SK-N-SH (cell line): ENCODE data around the gene AK4. TPM values are rescaled to one million over a fixed set of nuclear protein-coding genes. Genes with fewer than 3 reads are reported as not detected.

Source experiments
- CTCF ChIA-PET: fragments of 300-600, 350-600 bp; formaldehyde crosslinking; extraction: SDS; loops from one replicate; lab custom pipeline; 2021; lab: Yijun Ruan, JAX
- POLR2A ChIA-PET: fragments of 350-600 bp; sonication (Branson Sonifier 250); formaldehyde crosslinking; extraction: SDS; loops from one replicate; lab custom pipeline; 2020; ENCODE audit warnings: antibody characterized with exemption, inconsistent platforms; lab: Yijun Ruan, JAX
- DNase-seq: peaks from one replicate; pipeline ENCODE4 v3.0.0; 2012
- H2AFZ ChIP-seq: fragments of 200-600 bp; sonication (generic); 2 replicates; pipeline ENCODE4 v1.8.1; 2016; ENCODE audit warnings: antibody characterized with exemption, mild to moderate bottlenecking, low read depth
- H3F3A ChIP-seq: fragments of 200-600 bp; sonication (generic); replicated peaks from 2 replicates; pipeline ENCODE3; 2016; ENCODE audit warnings: antibody characterized with exemption, mild to moderate bottlenecking; ENCODE audit not compliant: insufficient read depth
- H3K27ac ChIP-seq, 2 experiments: fragments of 200-500 bp in 1 of 2; fragments of 200-600 bp in 1 of 2; sonication (Bioruptor generic) in 1 of 2; sonication (generic), shearing (Covaris generic) in 1 of 2; 2 replicates each; pipeline versions ENCODE4 v1.5.1 to v1.6.1; 2014 to 2016; ENCODE audit warnings: low read depth in 2 of 2, inconsistent platforms in 1 of 2, low read length in 1 of 2, mild to moderate bottlenecking in 1 of 2, mixed read lengths in 1 of 2
- H3K27me3 ChIP-seq: fragments of 200-600 bp; sonication (generic), shearing (Covaris generic); 2 replicates; pipeline ENCODE4 v1.6.1; 2016; ENCODE audit warnings: mixed run types; ENCODE audit not compliant: insufficient read depth
- H3K36me3 ChIP-seq, 2 experiments: fragments of 200-500 bp in 1 of 2; fragments of 200-600 bp in 1 of 2; sonication (Bioruptor generic) in 1 of 2; sonication (generic) in 1 of 2; replicated peaks in 1 of 2; 2 replicates each; pipeline versions ENCODE3 to v1.5.1; 2014 to 2016; ENCODE audit warnings: low read length in 1 of 2, mild to moderate bottlenecking in 1 of 2; ENCODE audit not compliant: insufficient read depth in 2 of 2, control insufficient read depth in 1 of 2
- H3K4me1 ChIP-seq, 2 experiments: fragments of 200-500 bp in 1 of 2; fragments of 200-600 bp in 1 of 2; sonication (Bioruptor generic) in 1 of 2; sonication (generic), shearing (Covaris generic) in 1 of 2; 2 replicates each; pipeline versions ENCODE4 v1.5.1 to v1.6.1; 2014 to 2016; ENCODE audit warnings: low read depth in 1 of 2, low read length in 1 of 2, mixed run types in 1 of 2; ENCODE audit not compliant: insufficient read depth in 2 of 2, control insufficient read depth in 1 of 2
- H3K4me2 ChIP-seq: fragments of 200-600 bp; sonication (generic), shearing (Covaris generic); 2 replicates; pipeline ENCODE4 v1.6.1; 2017; ENCODE audit warnings: mixed run types
- H3K4me3 ChIP-seq, 2 experiments: fragments of 200-500 bp in 1 of 2; fragments of 200-600 bp in 1 of 2; sonication (Bioruptor generic) in 1 of 2; sonication (generic), shearing (Covaris generic) in 1 of 2; 2 replicates each; pipeline versions ENCODE4 v1.5.1 to v1.8.1; 2014 to 2016; ENCODE audit warnings: low read depth in 2 of 2, inconsistent platforms in 1 of 2, low read length in 1 of 2, mild to moderate bottlenecking in 1 of 2, mixed read lengths in 1 of 2, moderate library complexity in 1 of 2
- H3K79me2 ChIP-seq: fragments of 200-600 bp; sonication (generic); 2 replicates; pipeline ENCODE4 v1.8.1; 2017; ENCODE audit warnings: mild to moderate bottlenecking; ENCODE audit not compliant: insufficient read depth
- H3K9ac ChIP-seq: fragments of 200-600 bp; sonication (generic); 2 replicates; pipeline ENCODE4 v1.6.1; 2017; ENCODE audit warnings: mixed run types
- H3K9me2 ChIP-seq: fragments of 200-600 bp; sonication (generic); 2 replicates; pipeline ENCODE4 v1.6.1; 2017; ENCODE audit warnings: mixed run types
- H3K9me3 ChIP-seq: fragments of 200-600 bp; sonication (generic); 2 replicates; pipeline ENCODE4 v1.6.1; 2017; ENCODE audit warnings: mixed run types, mild to moderate bottlenecking, moderate library complexity
- H4K20me1 ChIP-seq: fragments of 200-600 bp; sonication (generic); 2 replicates; pipeline ENCODE4 v1.6.1; 2017; ENCODE audit warnings: mild to moderate bottlenecking, mixed run types; ENCODE audit not compliant: insufficient read depth
- FOSL2 ChIP-seq: IDR thresholded peaks from 2 replicates; pipeline ENCODE4 v1.4.0; 2012; ENCODE audit warnings: low read depth, mild to moderate bottlenecking, moderate library complexity, borderline replicate concordance
- GABPA ChIP-seq: IDR thresholded peaks from 2 replicates; pipeline ENCODE4 v1.4.0; 2012; ENCODE audit warnings: low read depth, mild to moderate bottlenecking
- JUND ChIP-seq: IDR thresholded peaks from 2 replicates; pipeline ENCODE4 v1.4.0; 2012
- PBX3 ChIP-seq: IDR thresholded peaks from 2 replicates; pipeline ENCODE4; 2012
- POLR2AphosphoS5 ChIP-seq: IDR thresholded peaks from 2 replicates; pipeline ENCODE4 v1.6.1; 2012; ENCODE audit warnings: low read depth, low read length
- RAD21 ChIP-seq: IDR thresholded peaks from 2 replicates; pipeline ENCODE4 v1.6.1; 2012; ENCODE audit warnings: mild to moderate bottlenecking, low read length
- SMC3 ChIP-seq: IDR thresholded peaks from 2 replicates; pipeline ENCODE4 v1.6.1; 2012; ENCODE audit warnings: low read depth, low read length, improper control_type of control experiment
- TAF1 ChIP-seq: IDR thresholded peaks from 2 replicates; pipeline ENCODE4 v1.6.1; 2012; ENCODE audit warnings: low read depth, mild to moderate bottlenecking, low read length, moderate library complexity, borderline replicate concordance
- TEAD4 ChIP-seq: IDR thresholded peaks from 2 replicates; pipeline ENCODE4 v1.4.0; 2012; ENCODE audit warnings: mild to moderate bottlenecking, borderline replicate concordance; ENCODE audit not compliant: insufficient read depth
- YY1 ChIP-seq: IDR thresholded peaks from 2 replicates; pipeline ENCODE4 v1.4.0; 2012; ENCODE audit warnings: low read depth, mild to moderate bottlenecking
- ZBTB33 ChIP-seq: IDR thresholded peaks from 2 replicates; pipeline ENCODE4 v1.4.0; 2012; ENCODE audit warnings: low read depth, borderline replicate concordance
- WGBS: methylation state at CpG from one replicate; pipeline ENCODE4 v1.1.6; 2017; ENCODE audit warnings: low lambda C conversion rate; 5-methylcytosine and 5-hydroxymethylcytosine counted together
- polyA plus RNA-seq, 3 experiments: library from polyadenylated mRNA; depleted of rRNA; stranded (reverse); fragments of >200 nt; gene quantifications; 2 replicates each; pipeline ENCODE4 v1.2.3, GENCODE V29; 2012
- TF ChIP-seq, protein P1 (sequence below): fragments of 150-350 bp; IDR thresholded peaks from 2 replicates; pipeline ENCODE4 v1.6.1; 2016; ENCODE audit warnings: mild to moderate bottlenecking, low read depth, low read length

The AK4 gene
- polyA plus RNA-seq, 1 of the 3 experiments (the other 2 are of a cell fraction): 6.4 TPM

GRCh38 chr1:65104854-65105534 is 43.0 kb upstream of the AK4 start (continued):
- TF ChIP-seq YY1: no peak
- TF ChIP-seq, protein P1, sequence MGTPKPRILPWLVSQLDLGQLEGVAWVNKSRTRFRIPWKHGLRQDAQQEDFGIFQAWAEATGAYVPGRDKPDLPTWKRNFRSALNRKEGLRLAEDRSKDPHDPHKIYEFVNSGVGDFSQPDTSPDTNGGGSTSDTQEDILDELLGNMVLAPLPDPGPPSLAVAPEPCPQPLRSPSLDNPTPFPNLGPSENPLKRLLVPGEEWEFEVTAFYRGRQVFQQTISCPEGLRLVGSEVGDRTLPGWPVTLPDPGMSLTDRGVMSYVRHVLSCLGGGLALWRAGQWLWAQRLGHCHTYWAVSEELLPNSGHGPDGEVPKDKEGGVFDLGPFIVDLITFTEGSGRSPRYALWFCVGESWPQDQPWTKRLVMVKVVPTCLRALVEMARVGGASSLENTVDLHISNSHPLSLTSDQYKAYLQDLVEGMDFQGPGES: no peak
- TF ChIP-seq PBX3: no peak

DNA sequence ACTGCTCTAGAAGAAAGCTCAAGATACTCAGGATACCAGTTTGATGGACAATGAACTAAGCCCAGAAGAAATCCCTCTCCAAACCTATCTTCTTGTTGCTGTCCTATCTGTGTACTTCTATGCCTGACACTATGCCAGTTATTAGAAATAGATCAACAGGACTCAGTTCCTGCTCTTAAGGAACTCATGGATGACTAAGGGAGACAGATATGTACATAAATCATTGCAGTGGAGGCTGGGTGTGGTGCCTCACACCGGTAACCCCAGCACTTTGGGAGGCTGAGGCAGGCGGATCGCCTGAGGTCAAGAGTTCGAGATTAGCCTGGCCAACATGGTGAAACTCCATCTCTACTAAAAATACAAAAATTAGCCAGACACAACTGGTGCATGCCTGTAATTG is 42.4 kb upstream of the AK4 start:
- ChIA-PET CTCF (no interaction called here), POLR2A (no interaction called here)
- no peaks in the 10 kb centered on the region for H3K4me1 ChIP-seq
- H3K9me2 ChIP-seq: no peaks in the 10 kb centered on the region
- no peak overlapping the region for H3K4me2 ChIP-seq
- whole genome bisulfite sequencing: 70% methylated on average over 4 of the region's 4 CpGs
- H3K4me3 ChIP-seq: no peak overlapping the region
- no peaks in the 10 kb centered on the region for H3K79me2 ChIP-seq
- no peak overlapping the region for H2AFZ ChIP-seq
- no peak for DNase-seq
- no peak overlapping the region for H3K9ac ChIP-seq
- no peaks in the 10 kb centered on the region for H3K27me3 ChIP-seq
- H3K9me3 ChIP-seq: no peaks in the 10 kb centered on the region
- H3K36me3 ChIP-seq: no peaks in the 10 kb centered on the region
- H3K27ac ChIP-seq: no peak overlapping the region
- TF ChIP-seq SMC3: no peak
- no peak for TF ChIP-seq GABPA
- TF ChIP-seq RAD21: no peak
- no peak for TF ChIP-seq YY1
- no peak for TF ChIP-seq TEAD4
- TF ChIP-seq FOSL2: no peak
- no peak for TF ChIP-seq ZBTB33
- TF ChIP-seq JUND: no peak
- TF ChIP-seq POLR2AphosphoS5: no peak
- no peak for TF ChIP-seq TAF1
- no peaks in the 10 kb centered on the region for H4K20me1 ChIP-seq
- H3F3A ChIP-seq: no peaks in the 10 kb centered on the region
